Testis (tissue), 2 donors: ENCODE results near the gene CNOT8.

Experiments
- CTCF ChIP-seq, 3 experiments: fragments of 450-650 bp in 2 of 3; fragments of 200-600 bp in 1 of 3; sonication (generic) in 1 of 3; IDR thresholded peaks; one replicate each; pipeline ENCODE4 v1.5.1; 2016 to 2019; ENCODE audit warnings: antibody characterized with exemption in 3 of 3, mild to moderate bottlenecking in 2 of 3, moderate library complexity in 1 of 3
- POLR2A ChIP-seq: fragments of 450-650 bp; IDR thresholded peaks from one replicate; pipeline ENCODE4 v1.6.1; 2017; ENCODE audit warnings: antibody characterized with exemption, mild to moderate bottlenecking, moderate library complexity

GRCh38 chr5:154923441-154924430, 65.3 kb downstream of the CNOT8 start:
- TF ChIP-seq CTCF (IDR thresholded peaks at IDR 0.05) (no peak), POLR2A (no peak)
